Skeletal muscle tissue (tissue), 4 donors: Measurements from ENCODE around the gene OXCT1. TPM values are rescaled to one million over a fixed set of nuclear protein-coding genes. Genes with fewer than 3 reads are reported as not detected.
"Not testable (repeated sequence)": the region's sequence is repeated elsewhere in the genome, so short reads cannot be mapped to it uniquely, and the experiment has no call there.

ENCODE experiments used
- H3K27ac ChIP-seq: one replicate; pipeline ENCODE4 v1.7.0; 2013; ENCODE audit warnings: mild to moderate bottlenecking, low read depth, low read length, inconsistent platforms
- H3K27me3 ChIP-seq, 3 donors: one replicate each; pipeline ENCODE4 v1.7.0; 2013; ENCODE audit warnings: low read length in 3 of 3; ENCODE audit not compliant: control insufficient read depth in 3 of 3, insufficient read depth in 3 of 3
- H3K36me3 ChIP-seq, 3 donors: one replicate each; pipeline ENCODE4 v1.7.0; 2013; ENCODE audit warnings: low read length in 3 of 3; ENCODE audit not compliant: control insufficient read depth in 3 of 3, insufficient read depth in 3 of 3
- H3K4me1 ChIP-seq, 3 donors: one replicate each; pipeline ENCODE4 v1.7.0; 2013; ENCODE audit warnings: low read length in 3 of 3, mild to moderate bottlenecking in 3 of 3; ENCODE audit not compliant: control insufficient read depth in 3 of 3, insufficient read depth in 3 of 3
- H3K4me3 ChIP-seq, 3 donors: one replicate each; pipeline ENCODE4 v1.7.0; 2013; ENCODE audit warnings: low read length in 3 of 3
- H3K9ac ChIP-seq, 3 donors: one replicate each; pipeline ENCODE4 v1.7.0; 2013; ENCODE audit warnings: low read length in 3 of 3, mild to moderate bottlenecking in 3 of 3, moderate library complexity in 2 of 3, low read depth in 1 of 3
- H3K9me3 ChIP-seq, 3 donors: one replicate each; pipeline ENCODE4 v1.7.0; 2013; ENCODE audit warnings: low read length in 3 of 3; ENCODE audit not compliant: control insufficient read depth in 3 of 3
- total RNA-seq: library from RNA; depleted of rRNA; stranded (reverse); fragments of >200 nt; gene quantifications from one replicate; pipeline ENCODE4 v1.2.3, GENCODE V29; 2014
- donor health status: Osteomylitis.

Gene OXCT1
- total RNA-seq, 1 donor from 2014 or later = 12.5 TPM

GRCh38 chr5:41852293-41852692 is 17.9 kb downstream of the OXCT1 start:
- Histone ChIP-seq H3K4me1 (no peaks in the 10 kb centered on the region), H3K9ac (no peak overlapping the region), H3K27ac (no peak overlapping the region), H3K9me3 (no peaks in the 10 kb centered on the region), H3K27me3 (no peaks in the 10 kb centered on the region), H3K36me3 (peaks cover 2 to 22% (median 22%) of the 10 kb centered on the region in 3 donors), H3K4me3 (no peak overlapping the region)

DNA sequence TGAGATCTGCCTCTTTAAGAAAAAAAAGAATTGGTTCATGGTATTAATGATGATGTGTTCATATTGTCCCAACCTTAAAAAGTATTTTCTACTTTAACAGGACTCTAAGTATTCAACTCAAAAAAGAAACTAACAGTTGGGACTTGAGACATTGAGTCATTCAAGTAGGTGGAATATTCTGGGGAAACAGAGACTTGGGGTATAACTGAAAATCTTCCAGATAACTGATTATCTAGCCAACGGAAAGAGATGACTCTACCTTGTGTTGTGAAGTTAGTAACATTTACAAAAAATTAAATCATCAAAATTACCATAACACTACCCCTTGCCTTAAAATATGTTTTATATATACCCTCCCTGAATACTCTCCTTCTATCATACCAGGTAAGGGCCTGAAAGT is 19.1 kb downstream of the OXCT1 start:
- Histone ChIP-seq H3K9me3 (no peaks in the 10 kb centered on the region), H3K36me3 (peaks cover 2 to 22% (median 22%) of the 10 kb centered on the region in 3 donors)

DNA sequence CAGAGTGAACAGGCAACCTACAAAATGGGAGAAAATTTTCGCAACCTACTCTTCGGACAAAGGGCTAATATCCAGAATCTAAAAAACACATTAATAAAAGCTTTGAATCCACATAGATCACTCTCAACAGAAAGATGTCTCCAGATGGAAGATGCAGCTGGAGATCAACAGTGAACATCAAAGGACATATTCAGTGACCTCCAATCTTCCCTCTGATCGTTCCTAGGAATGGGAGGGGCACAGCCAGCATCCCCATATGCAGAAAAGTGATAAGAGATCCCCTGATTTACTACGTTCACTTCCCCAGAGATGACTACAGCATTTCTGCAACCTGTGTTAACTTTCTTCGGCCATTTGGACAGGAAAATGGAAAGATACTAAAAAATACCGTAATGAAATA is 21.2 kb downstream of the OXCT1 start:
- Histone ChIP-seq H3K36me3 (peaks cover 2 to 22% (median 20%) of the 10 kb centered on the region in 3 donors), H3K27ac (no peak overlapping the region)

More for the DNA sequence above, 19.1 kb downstream of the OXCT1 start:
- Histone ChIP-seq H3K4me1 (no peaks in the 10 kb centered on the region), H3K27ac (no peak overlapping the region), H3K27me3 (no peaks in the 10 kb centered on the region), H3K9ac (no peak overlapping the region), H3K4me3 (no peak overlapping the region)

DNA sequence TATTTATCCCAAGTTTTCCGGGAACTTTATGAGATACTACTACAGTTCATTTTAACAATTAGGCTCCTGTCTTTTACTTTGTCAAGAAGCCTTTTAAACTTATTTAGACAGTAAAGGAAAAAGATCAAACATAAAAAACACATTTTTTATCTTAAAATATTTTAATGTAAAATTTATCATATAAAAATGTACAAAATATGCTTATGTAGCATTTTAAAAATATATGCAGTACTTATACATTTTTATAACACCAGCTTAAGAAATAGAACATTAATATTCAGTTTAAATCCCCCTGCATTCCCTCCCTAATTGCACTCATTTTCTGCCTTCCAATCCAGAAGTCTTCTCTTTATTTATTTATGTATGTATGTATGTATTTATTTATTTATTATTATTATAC is 24.5 kb downstream of the OXCT1 start:
- H3K27me3 ChIP-seq, H3K4me1 ChIP-seq, H3K27ac ChIP-seq, H3K9me3 ChIP-seq, H3K9ac ChIP-seq, H3K4me3 ChIP-seq: not testable (repeated sequence)
- H3K36me3 ChIP-seq = peaks cover 2 to 19% (median 9%) of the 10 kb centered on the region in 3 donors

More for the DNA sequence above, 21.2 kb downstream of the OXCT1 start:
- Histone ChIP-seq H3K9me3 (no peaks in the 10 kb centered on the region), H3K27me3 (no peaks in the 10 kb centered on the region), H3K4me3 (no peak overlapping the region), H3K9ac (no peak overlapping the region), H3K4me1 (no peaks in the 10 kb centered on the region)

DNA sequence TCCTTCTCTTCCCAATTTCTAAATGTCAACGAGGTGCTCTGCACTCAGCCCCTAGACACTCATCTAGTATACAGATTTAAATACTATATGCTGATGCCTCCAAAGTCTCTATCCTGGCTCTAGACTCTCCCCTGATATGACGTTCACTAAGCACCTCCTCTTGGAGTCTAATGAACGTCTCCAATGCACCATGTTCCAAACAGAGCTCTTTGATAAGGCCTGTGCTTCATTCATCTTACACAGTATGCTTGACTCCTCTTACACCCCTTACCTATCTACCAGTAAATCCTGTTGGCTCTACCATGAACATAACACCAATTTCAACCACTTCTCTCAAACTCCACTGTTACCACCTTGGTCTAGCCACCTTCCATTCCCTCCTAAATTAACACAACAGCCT is 25.7 kb downstream of the OXCT1 start:
- no peaks in the 10 kb centered on the region for H3K9me3 ChIP-seq
- H3K36me3 ChIP-seq = peaks cover 0 to 13% (median 7%) of the 10 kb centered on the region in 3 donors
- no peak overlapping the region for H3K27ac ChIP-seq
- no peak overlapping the region for H3K9ac ChIP-seq
- no peaks in the 10 kb centered on the region for H3K4me1 ChIP-seq
- no peak overlapping the region for H3K4me3 ChIP-seq
- no peaks in the 10 kb centered on the region for H3K27me3 ChIP-seq

- no peaks in the 10 kb centered on the region for H3K9me3 ChIP-seq
- no peaks in the 10 kb centered on the region for H3K4me1 ChIP-seq
- H3K36me3 ChIP-seq = peaks cover 0 to 9% (median 0%) of the 10 kb centered on the region in 3 donors
- no peaks in the 10 kb centered on the region for H3K27me3 ChIP-seq
- H3K4me3 ChIP-seq = no peak overlapping the region
- no peak overlapping the region for H3K27ac ChIP-seq
- H3K9ac ChIP-seq = no peak overlapping the region
Measured at GRCh38 chr5:41843456-41844370, 26.5 kb downstream of the OXCT1 start.

DNA sequence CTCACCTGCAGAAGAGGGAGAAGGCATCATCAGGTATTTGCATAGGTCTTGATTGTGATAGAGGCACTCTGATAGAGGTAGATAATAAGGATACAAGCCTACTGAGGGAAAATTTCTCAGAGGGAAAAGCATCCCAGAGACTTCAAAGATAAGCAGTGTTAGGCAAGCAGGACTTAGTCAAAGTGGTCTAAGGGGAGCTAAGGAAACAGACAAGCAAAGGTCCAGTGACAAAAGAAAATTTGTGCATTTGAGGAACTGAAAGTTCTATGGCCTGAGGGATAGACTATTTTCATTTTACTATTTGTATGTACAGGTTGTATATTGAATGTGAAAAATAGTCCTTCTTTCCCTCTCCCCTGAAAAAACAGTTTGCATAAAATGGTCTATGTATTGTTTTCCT is 27.4 kb downstream of the OXCT1 start:
- Histone ChIP-seq H3K36me3 (peaks cover 0 to 12% (median 0%) of the 10 kb centered on the region in 3 donors), H3K27me3 (no peaks in the 10 kb centered on the region), H3K27ac (no peak overlapping the region), H3K9me3 (no peaks in the 10 kb centered on the region), H3K9ac (no peak overlapping the region), H3K4me3 (no peak overlapping the region), H3K4me1 (no peaks in the 10 kb centered on the region)

- Histone ChIP-seq H3K9ac (peak overlapping the region in 1 of 3 donors; percentile 2), H3K27ac (no peak overlapping the region), H3K27me3 (no peaks in the 10 kb centered on the region), H3K9me3 (no peaks in the 10 kb centered on the region), H3K36me3 (peaks cover 0 to 12% (median 0%) of the 10 kb centered on the region in 3 donors), H3K4me3 (no peak overlapping the region), H3K4me1 (no peaks in the 10 kb centered on the region)
Measured at GRCh38 chr5:41841325-41841724, 28.9 kb downstream of the OXCT1 start.

GRCh38 chr5:41840251-41840650 is 30.0 kb downstream of the OXCT1 start:
- Histone ChIP-seq H3K9me3 (no peaks in the 10 kb centered on the region), H3K4me3 (no peak overlapping the region), H3K9ac (no peak overlapping the region), H3K27ac (no peak overlapping the region), H3K27me3 (no peaks in the 10 kb centered on the region), H3K4me1 (peaks cover 4 to 7% (median 4%) of the 10 kb centered on the region in 3 donors), H3K36me3 (peaks cover 0 to 12% (median 0%) of the 10 kb centered on the region in 3 donors)

GRCh38 chr5:41837793-41838192 is 32.4 kb downstream of the OXCT1 start:
- Histone ChIP-seq H3K36me3 (peaks cover 0 to 11% (median 0%) of the 10 kb centered on the region in 3 donors), H3K9ac (no peak overlapping the region), H3K27me3 (no peaks in the 10 kb centered on the region), H3K4me3 (no peak overlapping the region), H3K4me1 (peaks cover 4 to 7% (median 4%) of the 10 kb centered on the region in 3 donors), H3K27ac (no peak overlapping the region), H3K9me3 (no peaks in the 10 kb centered on the region)
